Left kidney (tissue), 2 donors: ENCODE data around the gene MRPL53. TPM values are rescaled to one million over a fixed set of nuclear protein-coding genes. Genes with fewer than 3 reads are reported as not detected.

ENCODE experiments used
- DNase-seq: peaks from one replicate; pipeline ENCODE4 v3.0.0-alpha.2; 2013
- polyA plus RNA-seq: library from polyadenylated mRNA; unstranded; fragments of 120-200 nt; gene quantifications from one replicate; pipeline ENCODE4 v1.2.1, GENCODE V29; 2013; ENCODE audit not compliant: insufficient read length

MRPL53 gene
- polyA plus RNA-seq, 1 donor, result 37.7 TPM

DNA sequence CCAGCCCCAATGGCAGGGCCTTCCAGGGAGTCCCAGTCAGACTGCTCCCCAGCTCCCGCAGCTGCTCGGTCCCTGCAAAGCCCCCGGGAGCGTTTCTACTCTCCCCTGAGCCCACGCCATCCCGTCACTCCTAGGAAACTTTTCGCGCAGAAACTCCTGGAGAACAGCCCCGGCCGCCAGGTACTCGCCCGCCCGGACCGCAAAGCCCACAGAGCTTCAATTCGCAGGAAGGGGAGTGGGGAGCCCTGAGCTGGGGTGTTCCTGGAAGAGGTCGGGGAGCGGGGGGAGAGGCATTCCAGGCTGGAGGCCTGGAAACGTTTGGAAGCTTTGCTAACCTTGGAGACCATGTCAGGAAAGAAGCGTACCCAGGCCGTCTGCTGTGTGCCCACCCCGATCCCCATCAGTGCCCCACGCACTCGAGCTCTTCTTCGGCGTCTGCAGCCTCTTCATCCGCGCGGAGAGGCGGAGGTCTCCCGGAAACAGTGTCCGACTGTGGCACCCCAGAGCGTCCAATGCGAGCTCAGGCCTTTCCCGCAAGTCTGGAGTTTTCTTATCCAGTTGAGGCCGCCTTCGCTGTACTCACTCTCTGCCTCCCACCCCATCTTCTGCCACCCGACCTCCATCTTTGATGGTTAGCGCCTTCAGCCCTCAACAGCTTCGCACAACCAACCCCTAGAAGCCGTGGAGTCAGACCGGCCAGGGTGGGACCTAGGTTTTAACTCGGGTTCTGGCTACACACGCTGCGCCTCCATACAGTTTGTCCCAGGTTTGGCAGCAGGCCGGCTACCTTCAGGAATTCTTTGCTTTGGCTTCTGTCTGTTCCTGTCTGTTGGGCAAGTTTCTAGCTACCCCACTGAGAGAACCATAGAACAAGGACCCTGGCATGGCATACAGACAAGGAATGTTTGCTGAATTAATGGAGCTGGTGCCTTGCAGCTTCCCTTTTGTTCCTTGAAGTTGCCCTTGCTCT lies 31.3 kb upstream of the MRPL53 start:
- DNase-seq, result no peak

- DNase-seq, result no peak
Measured at GRCh38 chr2:74502720-74503505, 30.4 kb upstream of the MRPL53 start.

GRCh38 chr2:74502147-74502719 lies 29.8 kb upstream of the MRPL53 start:
- no peak for DNase-seq

DNA sequence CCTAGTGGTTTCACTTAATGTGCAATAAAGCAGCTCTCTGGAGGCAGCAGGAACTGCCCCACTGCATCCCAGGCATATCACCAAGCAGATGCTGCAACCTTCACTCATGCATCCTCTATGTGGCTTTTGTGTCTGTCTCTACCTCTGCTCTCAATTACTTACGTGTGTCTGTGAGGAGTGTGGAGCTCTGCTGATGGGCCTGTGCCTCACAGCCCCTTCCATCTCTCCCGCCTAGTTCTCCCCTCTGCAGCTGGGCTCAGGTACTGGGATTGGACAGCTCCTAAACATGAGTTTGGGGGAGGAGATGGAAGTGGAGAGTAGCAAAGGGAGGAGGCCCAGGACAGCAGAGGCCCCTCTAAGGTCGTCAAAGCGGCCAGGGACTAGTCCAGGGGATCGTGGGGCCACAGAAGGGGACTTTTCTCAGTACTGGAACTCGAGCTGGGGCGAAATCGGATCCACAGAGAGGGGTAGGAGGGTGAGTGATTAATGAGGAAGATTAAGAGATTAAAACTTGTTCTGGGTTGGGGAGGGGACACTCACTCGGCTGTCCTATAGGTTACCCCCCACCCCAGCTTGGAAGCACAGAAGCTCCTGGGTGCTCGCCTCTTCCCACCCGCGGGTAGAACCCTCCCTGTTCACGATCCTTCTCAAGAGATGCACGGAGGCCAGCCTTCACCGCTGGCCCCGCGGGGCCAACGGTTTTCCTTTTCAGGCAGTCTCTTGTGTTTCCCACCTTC lies 29.0 kb upstream of the MRPL53 start:
- no peak for DNase-seq

- DNase-seq, result no peak
Measured at GRCh38 chr2:74500578-74500946, 28.1 kb upstream of the MRPL53 start.

DNA sequence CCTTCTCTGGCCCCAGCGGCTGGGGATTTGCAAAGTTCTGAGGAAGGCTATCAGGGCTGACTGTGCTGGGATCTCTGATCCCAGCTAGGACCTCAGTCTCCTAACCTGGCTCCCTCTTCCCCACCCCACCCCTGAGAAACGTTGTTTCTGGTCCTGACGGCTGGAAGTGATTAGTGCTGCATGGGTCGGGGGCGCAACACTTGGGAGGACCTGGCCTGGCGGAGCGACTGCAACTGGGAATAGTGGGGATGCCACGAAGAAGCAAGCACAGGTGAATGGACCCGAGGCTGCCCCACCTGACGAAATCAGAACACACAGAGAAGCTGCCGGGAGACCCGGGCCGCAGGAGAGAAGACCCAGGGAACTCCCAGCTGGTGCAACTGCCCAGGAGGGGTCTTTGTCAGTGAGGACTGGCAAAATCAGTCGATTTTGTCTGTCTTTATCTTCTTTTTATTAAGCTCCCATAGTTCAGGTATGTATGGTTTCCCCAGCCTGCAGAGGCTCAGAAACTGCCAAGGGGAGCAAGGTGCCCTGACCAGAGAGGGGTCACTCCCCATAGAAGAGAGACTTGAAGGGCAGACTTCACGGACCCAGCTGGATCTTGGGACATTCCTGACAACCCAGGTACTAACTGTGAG lies 27.6 kb upstream of the MRPL53 start:
- DNase-seq, result no peak

DNA sequence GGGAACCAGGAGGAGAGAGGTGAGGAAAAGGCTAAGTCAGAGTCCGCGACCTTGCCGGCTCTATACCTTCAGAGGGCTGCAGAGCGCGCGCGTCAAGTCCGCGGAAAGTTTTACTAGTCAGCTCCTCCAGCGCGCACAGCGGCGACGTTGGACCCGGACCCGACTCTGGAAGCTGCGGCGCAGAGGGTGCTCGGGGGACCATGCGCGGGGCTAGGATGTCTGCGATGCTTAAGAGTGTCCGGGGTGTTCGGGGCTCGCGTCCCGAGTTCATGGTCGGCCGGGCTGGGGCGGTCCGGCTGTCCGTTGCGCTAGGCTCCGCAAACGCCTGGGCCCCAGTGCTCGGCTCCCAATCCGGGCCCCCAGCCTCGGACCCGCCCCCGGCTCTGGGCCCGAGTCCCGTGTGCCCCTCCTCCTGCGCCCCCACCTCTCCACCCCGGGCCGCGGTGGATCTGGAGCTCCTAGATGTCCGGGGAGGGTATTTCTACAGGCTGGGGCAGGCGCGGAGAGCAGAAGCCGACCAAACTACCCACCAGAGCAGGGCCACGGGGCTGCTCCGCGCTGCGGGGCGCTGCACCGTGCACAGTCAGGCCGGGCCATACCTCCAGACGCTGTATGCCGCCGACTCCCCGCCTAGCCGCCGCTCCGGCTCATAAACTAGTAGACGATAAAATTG lies 26.9 kb upstream of the MRPL53 start, which contains the start of gene LBX2:
Gene LBX2, minus strand, starts transcription at position 337 of the 673 bp plus-strand sequence. Its CDS starts 66 bp downstream, at position 271.
- no peak for DNase-seq

- no peak for DNase-seq
Measured at GRCh38 chr2:74498500-74499266, 26.2 kb upstream of the MRPL53 start.

- no peak for DNase-seq
Measured at GRCh38 chr2:74497777-74498499, 25.5 kb upstream of the MRPL53 start.

GRCh38 chr2:74496997-74497776 lies 24.7 kb upstream of the MRPL53 start:
- DNase-seq, result no peak

DNA sequence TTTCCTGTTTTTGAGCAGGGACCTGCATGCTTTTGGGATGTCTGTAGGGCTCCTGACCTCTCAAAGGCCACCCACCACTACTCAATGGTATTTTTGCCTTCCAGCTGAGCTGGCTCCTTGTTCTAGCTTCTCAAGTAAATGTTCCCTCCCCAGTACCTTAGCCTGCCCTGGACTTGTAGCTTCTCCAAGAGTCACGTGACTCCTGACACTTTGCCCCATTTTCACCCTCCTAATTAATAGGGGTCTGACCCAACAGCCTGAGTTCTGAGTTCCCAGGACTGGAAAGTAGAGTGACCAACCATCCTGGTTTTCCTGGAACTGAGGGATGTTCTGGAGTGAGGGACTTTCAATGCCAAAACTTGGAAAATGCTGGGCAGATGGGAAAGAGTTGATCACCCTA lies 23.0 kb upstream of the MRPL53 start:
- DNase-seq, result no peak

DNA sequence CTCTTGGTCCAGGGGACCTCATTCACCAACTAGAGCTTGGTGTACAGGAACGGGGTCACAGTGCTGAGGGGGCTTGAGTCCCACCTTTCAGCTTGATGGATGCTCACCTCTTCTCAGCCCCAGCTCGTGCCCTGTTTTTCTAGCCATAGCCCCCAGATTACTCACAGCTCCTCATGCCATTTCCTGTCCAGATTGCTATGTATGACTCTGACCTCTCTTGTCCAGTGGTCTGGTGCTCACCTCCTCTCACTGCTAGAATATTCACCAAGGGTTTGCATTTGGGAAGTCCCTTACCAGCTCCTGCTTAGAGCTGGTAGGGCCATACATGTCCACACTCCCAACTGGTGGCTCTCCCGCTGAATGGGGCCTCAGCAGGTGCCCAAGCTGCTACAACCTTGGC lies 21.1 kb upstream of the MRPL53 start:
- no peak for DNase-seq

DNA sequence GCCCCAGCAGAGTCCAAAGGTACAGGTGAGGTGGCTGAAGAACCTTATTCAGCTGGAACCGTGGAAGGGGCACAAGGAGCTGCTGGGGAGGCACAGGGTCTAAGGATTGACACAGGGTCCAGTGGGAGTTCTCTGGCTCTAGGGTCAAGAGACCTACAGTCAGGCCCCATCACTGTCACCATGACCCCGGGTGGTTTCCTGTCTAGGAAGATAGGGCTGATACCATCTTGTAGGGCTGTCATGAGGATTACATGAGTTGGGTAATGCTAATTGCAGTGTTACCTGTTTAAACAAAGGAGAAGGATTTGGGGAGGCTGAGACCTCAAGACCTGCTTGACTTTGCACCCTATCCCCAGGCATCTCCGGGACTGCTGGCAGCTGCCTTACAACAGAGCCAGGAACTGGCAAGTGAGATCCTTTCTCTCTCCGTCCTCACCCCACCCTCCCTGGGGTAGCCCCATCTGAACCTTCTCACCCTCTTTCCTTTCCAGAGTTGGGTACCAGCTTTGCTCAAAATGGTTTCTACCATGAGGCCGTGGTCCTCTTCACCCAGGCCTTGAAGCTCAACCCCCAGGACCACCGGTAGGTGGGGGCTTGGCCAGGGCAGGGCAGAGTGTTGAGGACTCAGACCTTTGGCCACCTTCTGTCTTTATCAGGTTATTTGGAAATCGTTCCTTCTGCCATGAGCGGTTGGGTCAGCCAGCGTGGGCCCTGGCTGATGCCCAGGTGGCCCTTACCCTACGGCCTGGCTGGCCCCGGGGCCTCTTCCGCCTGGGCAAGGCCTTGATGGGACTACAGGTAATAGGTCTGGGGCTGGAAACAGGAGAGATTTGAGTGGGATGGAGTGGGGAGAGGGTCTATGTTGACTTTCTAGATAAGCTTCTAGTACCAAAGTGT lies 19.4 kb upstream of the MRPL53 start:
- no peak for DNase-seq

GRCh38 chr2:74489906-74490305 lies 17.4 kb upstream of the MRPL53 start:
- no peak for DNase-seq

- DNase-seq, result no peak
Measured at GRCh38 chr2:74488643-74489481, 16.4 kb upstream of the MRPL53 start.

- no peak for DNase-seq
Measured at GRCh38 chr2:74486141-74486540, 13.7 kb upstream of the MRPL53 start.
